Aorta (tissue), 5 donors: ENCODE results near the gene GOSR2. TPM values are rescaled to one million over a fixed set of nuclear protein-coding genes. Genes with fewer than 3 reads are reported as not detected.
"Not testable (repeated sequence)": the region's sequence is repeated elsewhere in the genome, so short reads cannot be mapped to it uniquely, and the experiment has no call there.

Experiments
- ATAC-seq: fragments of 200-7000 bp; cut with Tn5 transposase; one replicate; pipeline ENCODE4 v1.9.1; 2022; ENCODE audit warnings: moderate library complexity; ENCODE audit not compliant: low FRiP score
- DNase-seq, 2 donors: peaks; one replicate each; pipeline ENCODE4 v3.0.0-alpha.2; 2020
- H3K27ac ChIP-seq, 2 donors: one replicate each; pipeline ENCODE4 v1.5.1; 2013; ENCODE audit warnings: low read length in 2 of 2, mild to moderate bottlenecking in 2 of 2, moderate library complexity in 2 of 2, control low read depth in 1 of 2, inconsistent platforms in 1 of 2, low read depth in 1 of 2
- H3K27me3 ChIP-seq, 2 donors: one replicate each; pipeline ENCODE4 v1.6.1; 2013; ENCODE audit warnings: control low read depth in 1 of 2, low read length in 1 of 2, mild to moderate bottlenecking in 1 of 2, moderate library complexity in 1 of 2; ENCODE audit not compliant: insufficient read depth in 2 of 2, control insufficient read depth in 1 of 2
- H3K36me3 ChIP-seq, 2 donors: one replicate each; pipeline ENCODE4 v1.6.1; 2013; ENCODE audit warnings: control low read depth in 1 of 2, low read length in 1 of 2, mild to moderate bottlenecking in 1 of 2; ENCODE audit not compliant: insufficient read depth in 2 of 2, control insufficient read depth in 1 of 2
- H3K4me1 ChIP-seq, 2 donors: one replicate each; pipeline ENCODE4 v1.6.1; 2013; ENCODE audit warnings: low read length in 2 of 2, control low read depth in 1 of 2, mild to moderate bottlenecking in 1 of 2, moderate library complexity in 1 of 2; ENCODE audit not compliant: insufficient read depth in 2 of 2, control insufficient read depth in 1 of 2
- H3K4me3 ChIP-seq, 2 donors: one replicate each; pipeline ENCODE4 v1.5.1; 2013; ENCODE audit warnings: low read length in 2 of 2, control low read depth in 1 of 2, mild to moderate bottlenecking in 1 of 2
- H3K9me3 ChIP-seq: one replicate; pipeline ENCODE4 v1.6.1; 2013; ENCODE audit warnings: mild to moderate bottlenecking, low read length; ENCODE audit not compliant: control insufficient read depth
- WGBS, 2 donors: extraction: QIAGEN DNeasy Blood & Tissue Kit; methylation state at CpG; one replicate each; pipeline ENCODE4 v1.1.7; 2013; 5-methylcytosine and 5-hydroxymethylcytosine counted together
- intact Hi-C, 2 donors: fragments of 100-400 bp; cut with DNase I; formaldehyde crosslinking; loops; one replicate each; pipeline versions ENCODE4 v1.14.2 to v1.15.0; 2022
- polyA plus RNA-seq, 2 donors: library from polyadenylated mRNA; stranded (reverse); fragments of 200-250 nt; gene quantifications; one replicate each; pipeline ENCODE4 v1.2.3, GENCODE V29; 2013
- total RNA-seq, 2 donors: library from RNA; stranded (reverse); fragmentation: NEBNext Ultra II Directional; extraction: Animal tissue kit (Norgen Biotek cat#: 25700); gene quantifications; one replicate each; pipeline ENCODE4 v1.2.1, GENCODE V29; 2021
- donor health status: healthy with polysubstance abuse.
- donor health status: Bipolar disorder and iron deficiency.
- donor health status: DM: no; HTN: no; CAD: no.
- donor health status: DM: no; HTN: no; CAD: no.
- donor health status: DM: yes; HTN: yes; CAD: no.

The GOSR2 gene
- total and polyA plus RNA-seq, 4 donors, result 23.4 to 62.9 (median 44.6) TPM

- Histone ChIP-seq H3K4me3 (no peak overlapping the region), H3K27me3 (no peaks in the 10 kb centered on the region), H3K4me1 (no peaks in the 10 kb centered on the region), H3K9me3 (no peaks in the 10 kb centered on the region), H3K36me3 (no peaks in the 10 kb centered on the region), H3K27ac (no peak overlapping the region)
- WGBS, 2 donors, result 87 to 91% methylated on average over 3 of the region's 3 CpGs
- DNase-seq (no peak), ATAC-seq (no peak)
- intact Hi-C loops, result no loop called here
These were observed 6.3 kb upstream of the GOSR2 start for GRCh38 chr17:46916623-46917022.

GRCh38 chr17:46917041-46917440, 5.9 kb upstream of the GOSR2 start:
- Histone ChIP-seq H3K4me3 (no peak overlapping the region), H3K36me3 (no peaks in the 10 kb centered on the region), H3K27ac (no peak overlapping the region), H3K4me1 (no peaks in the 10 kb centered on the region), H3K9me3 (no peaks in the 10 kb centered on the region), H3K27me3 (no peaks in the 10 kb centered on the region)
- DNase-seq, result no peak
- intact Hi-C loops, result no loop called here
- no peak for ATAC-seq

- no peaks in the 10 kb centered on the region for H3K4me1 ChIP-seq
- ATAC-seq (no peak), DNase-seq (no peak)
- WGBS, 2 donors, result 53 to 72% methylated on average over 4 of the region's 4 CpGs
- no peaks in the 10 kb centered on the region for H3K36me3 ChIP-seq
- intact Hi-C loops, result no loop called here
- no peaks in the 10 kb centered on the region for H3K27me3 ChIP-seq
- no peak overlapping the region for H3K27ac ChIP-seq
- no peak overlapping the region for H3K4me3 ChIP-seq
- H3K9me3 ChIP-seq, result no peaks in the 10 kb centered on the region
These were observed 5.4 kb upstream of the GOSR2 start for GRCh38 chr17:46917516-46917915.

- H3K27ac ChIP-seq, H3K9me3 ChIP-seq, H3K27me3 ChIP-seq, ATAC-seq, H3K4me3 ChIP-seq, DNase-seq, intact Hi-C loops, H3K4me1 ChIP-seq, H3K36me3 ChIP-seq: not testable (repeated sequence)
- 75% methylated on average over 4 of the region's 4 CpGs for WGBS, 2 donors
These were observed 998 bp upstream of the GOSR2 start for GRCh38 chr17:46921962-46922361.

GRCh38 chr17:46922487-46922803, 515 bp upstream of the GOSR2 start:
- WGBS, 2 donors, result 0 to 1% methylated on average over 6 of the region's 6 CpGs
- Histone ChIP-seq H3K36me3 (no peaks in the 10 kb centered on the region), H3K9me3 (no peaks in the 10 kb centered on the region), H3K4me1 (no peaks in the 10 kb centered on the region), H3K4me3 (peak overlapping the region; percentile 45 to 99), H3K27ac (peak overlapping the region; percentile 34 to 82), H3K27me3 (no peaks in the 10 kb centered on the region)
- intact Hi-C loops, result no loop called here
- ATAC-seq, result peak; percentile 35
- no peak for DNase-seq

GRCh38 chr17:46925185-46925868, 2.4 kb downstream of the GOSR2 start:
- H3K36me3 ChIP-seq, result no peaks in the 10 kb centered on the region
- peak overlapping the region in 1 of 2 donors; percentile 15 for H3K4me3 ChIP-seq
- ATAC-seq (no peak), DNase-seq (no peak)
- intact Hi-C loops, result no loop called here
- no peak overlapping the region for H3K27ac ChIP-seq
- 73 to 74% methylated on average over 5 of the region's 5 CpGs for WGBS, 2 donors
- no peaks in the 10 kb centered on the region for H3K27me3 ChIP-seq
- H3K9me3 ChIP-seq, result no peaks in the 10 kb centered on the region
- H3K4me1 ChIP-seq, result no peaks in the 10 kb centered on the region

- Histone ChIP-seq H3K4me1 (no peaks in the 10 kb centered on the region), H3K36me3 (peaks cover 2 to 3% of the 10 kb centered on the region in 2 donors), H3K4me3 (no peak overlapping the region), H3K27ac (no peak overlapping the region), H3K27me3 (no peaks in the 10 kb centered on the region), H3K9me3 (no peaks in the 10 kb centered on the region)
- ATAC-seq (no peak), DNase-seq (no peak)
- intact Hi-C loops, result no loop called here
- WGBS, 2 donors, result 80 to 81% methylated on average over 10 of the region's 10 CpGs
These were observed 5.7 kb downstream of the GOSR2 start for GRCh38 chr17:46928467-46929261.

GRCh38 chr17:46929413-46929812, 6.5 kb downstream of the GOSR2 start:
- WGBS, 2 donors, result 51 to 55% methylated on average over 6 of the region's 6 CpGs
- Histone ChIP-seq H3K27ac (no peak overlapping the region), H3K27me3 (no peaks in the 10 kb centered on the region), H3K36me3 (peaks cover 3 to 4% of the 10 kb centered on the region in 2 donors), H3K4me3 (no peak overlapping the region), H3K9me3 (no peaks in the 10 kb centered on the region), H3K4me1 (no peaks in the 10 kb centered on the region)
- intact Hi-C loops, result no loop called here
- DNase-seq (no peak), ATAC-seq (no peak)

- Histone ChIP-seq H3K9me3 (no peaks in the 10 kb centered on the region), H3K4me1 (no peaks in the 10 kb centered on the region), H3K4me3 (no peak overlapping the region), H3K36me3 (peaks cover 4 to 7% of the 10 kb centered on the region in 2 donors), H3K27ac (no peak overlapping the region), H3K27me3 (no peaks in the 10 kb centered on the region)
- intact Hi-C loops, result no loop called here
- ATAC-seq (no peak), DNase-seq (no peak)
- WGBS, 2 donors, result 87 to 90% methylated on average over 4 of the region's 4 CpGs
These were observed 7.1 kb downstream of the GOSR2 start for GRCh38 chr17:46930051-46930450.
